ENCODE measurements around the gene CNOT1.

CNOT1 gene

GRCh38 chr16:58588406-58588805, 41.2 kb downstream of the CNOT1 start:
- no peak overlapping the region for H3K4me2 ChIP-seq (ENCODE audit: low read length)
- no peak overlapping the region for H3K4me3 ChIP-seq (ENCODE audit: low read length)
- no peaks in the 10 kb centered on the region for H3K27me3 ChIP-seq (ENCODE audit: low read depth, low read length)
- peaks cover 47% of the 10 kb centered on the region for H4K20me1 ChIP-seq (ENCODE audit: insufficient read depth, low read length)
- H3K79me2 ChIP-seq (ENCODE audit: low read length) = peaks cover 76% of the 10 kb centered on the region
- H3K4me1 ChIP-seq (ENCODE audit: low read length) = no peaks in the 10 kb centered on the region
- H3K9ac ChIP-seq (ENCODE audit: low read length) = no peak overlapping the region
- no peaks in the 10 kb centered on the region for H3K9me3 ChIP-seq (ENCODE audit: insufficient read depth, low read length)
- no peak overlapping the region for H2AFZ ChIP-seq (ENCODE audit: low read depth, low read length)
- H3K36me3 ChIP-seq (replicated peaks; ENCODE audit: low read depth, low read length) = peaks cover 71% of the 10 kb centered on the region
- H3K27ac ChIP-seq (ENCODE audit: low read length) = no peak overlapping the region
- TF ChIP-seq EZH2phosphoT487 (IDR thresholded peaks at IDR 0.05; ENCODE audit: low read depth) = no peak
- TF ChIP-seq CTCF (IDR thresholded peaks at IDR 0.05; ENCODE audit: low read depth, low read length) = no peak

GRCh38 chr16:58586340-58587030, 43.1 kb downstream of the CNOT1 start:
- H3K4me3 ChIP-seq (ENCODE audit: low read length) = no peak overlapping the region
- no peak overlapping the region for H3K4me2 ChIP-seq (ENCODE audit: low read length)
- H3K36me3 ChIP-seq (replicated peaks; ENCODE audit: low read depth, low read length) = peaks cover 73% of the 10 kb centered on the region
- no peak overlapping the region for H2AFZ ChIP-seq (ENCODE audit: low read depth, low read length)
- no peaks in the 10 kb centered on the region for H3K27me3 ChIP-seq (ENCODE audit: low read depth, low read length)
- H3K9me3 ChIP-seq (ENCODE audit: insufficient read depth, low read length) = no peaks in the 10 kb centered on the region
- H3K27ac ChIP-seq (ENCODE audit: low read length) = no peak overlapping the region
- no peak overlapping the region for H3K9ac ChIP-seq (ENCODE audit: low read length)
- TF ChIP-seq CTCF (IDR thresholded peaks at IDR 0.05; ENCODE audit: low read depth, low read length) = no peak
- H4K20me1 ChIP-seq (ENCODE audit: insufficient read depth, low read length) = peaks cover 34% of the 10 kb centered on the region
- peaks cover 67% of the 10 kb centered on the region for H3K79me2 ChIP-seq (ENCODE audit: low read length)
- H3K4me1 ChIP-seq (ENCODE audit: low read length) = no peaks in the 10 kb centered on the region

GRCh38 chr16:58584831-58585505, 44.7 kb downstream of the CNOT1 start:
- no peaks in the 10 kb centered on the region for H3K9me3 ChIP-seq (ENCODE audit: insufficient read depth, low read length)
- TF ChIP-seq EZH2phosphoT487 (IDR thresholded peaks at IDR 0.05; ENCODE audit: low read depth) = no peak
- no peak for TF ChIP-seq CTCF (IDR thresholded peaks at IDR 0.05; ENCODE audit: low read depth, low read length)
- no peak overlapping the region for H3K27ac ChIP-seq (ENCODE audit: low read length)
- H3K4me1 ChIP-seq (ENCODE audit: low read length) = no peaks in the 10 kb centered on the region
- H3K9ac ChIP-seq (ENCODE audit: low read length) = no peak overlapping the region
- H3K4me3 ChIP-seq (ENCODE audit: low read length) = no peak overlapping the region
- H4K20me1 ChIP-seq (ENCODE audit: insufficient read depth, low read length) = peaks cover 22% of the 10 kb centered on the region
- H3K36me3 ChIP-seq (replicated peaks; ENCODE audit: low read depth, low read length) = peaks cover 78% of the 10 kb centered on the region
- H3K79me2 ChIP-seq (ENCODE audit: low read length) = peaks cover 52% of the 10 kb centered on the region
- H3K27me3 ChIP-seq (ENCODE audit: low read depth, low read length) = no peaks in the 10 kb centered on the region
- no peak overlapping the region for H3K4me2 ChIP-seq (ENCODE audit: low read length)
- H2AFZ ChIP-seq (ENCODE audit: low read depth, low read length) = no peak overlapping the region

- Histone ChIP-seq H3K4me3 (ENCODE audit: low read length) (no peak overlapping the region), H3K36me3 (replicated peaks; ENCODE audit: low read depth, low read length) (peaks cover 75% of the 10 kb centered on the region), H3K4me2 (ENCODE audit: low read length) (no peak overlapping the region), H3K9me3 (ENCODE audit: insufficient read depth, low read length) (no peaks in the 10 kb centered on the region), H4K20me1 (ENCODE audit: insufficient read depth, low read length) (peaks cover 15% of the 10 kb centered on the region), H3K27ac (ENCODE audit: low read length) (no peak overlapping the region), H3K9ac (ENCODE audit: low read length) (no peak overlapping the region), H3K4me1 (ENCODE audit: low read length) (no peaks in the 10 kb centered on the region), H2AFZ (ENCODE audit: low read depth, low read length) (no peak overlapping the region), H3K27me3 (ENCODE audit: low read depth, low read length) (no peaks in the 10 kb centered on the region), H3K79me2 (ENCODE audit: low read length) (peaks cover 37% of the 10 kb centered on the region)
- TF ChIP-seq CTCF (IDR thresholded peaks at IDR 0.05; ENCODE audit: low read depth, low read length) (no peak), EZH2phosphoT487 (IDR thresholded peaks at IDR 0.05; ENCODE audit: low read depth) (no peak)
Measured at GRCh38 chr16:58582971-58583765, 46.5 kb downstream of the CNOT1 start.
